ENCODE measurements around the gene CD300A.

Gene CD300A

DNA sequence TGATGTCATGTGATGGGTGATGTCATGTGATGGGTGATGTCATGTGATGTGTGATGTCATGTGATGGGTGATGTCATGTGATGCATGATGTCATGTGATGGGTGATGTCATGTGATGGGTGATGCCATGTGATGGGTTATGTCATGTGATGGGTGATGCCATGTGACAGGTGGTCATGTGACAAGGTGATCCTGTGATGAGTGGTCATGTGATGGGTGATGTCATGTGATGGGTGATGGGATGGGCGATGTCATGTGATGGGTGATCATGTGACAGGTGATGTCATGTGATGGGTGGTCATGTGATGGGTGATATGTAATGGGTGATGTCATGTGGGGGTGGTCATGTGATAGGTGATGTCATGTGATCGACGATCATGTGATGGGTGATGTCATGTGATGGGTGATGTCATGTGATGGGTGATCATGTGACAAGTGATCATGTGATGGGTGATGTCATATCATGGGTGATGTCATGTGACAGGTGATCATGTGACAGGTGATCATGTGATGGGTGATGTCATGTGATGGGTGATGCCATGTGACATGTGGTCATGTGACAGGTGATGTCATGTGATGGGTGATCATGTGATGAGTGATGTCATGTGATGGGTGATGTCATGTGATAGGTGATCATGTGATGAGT lies 47.7 kb downstream of the CD300A start (continued):
- TF ChIP-seq ZNF513 (tag by site-specific recombination; IDR thresholded peaks at IDR 0.05), result no peak
- peak; percentile 77 for TF ChIP-seq HIC1 (tag by site-specific recombination; IDR thresholded peaks at IDR 0.05)
- TF ChIP-seq ZNF561 (tag by site-specific recombination; IDR thresholded peaks at IDR 0.05; ENCODE audit: borderline replicate concordance), result no peak
- TF ChIP-seq, protein P1, sequence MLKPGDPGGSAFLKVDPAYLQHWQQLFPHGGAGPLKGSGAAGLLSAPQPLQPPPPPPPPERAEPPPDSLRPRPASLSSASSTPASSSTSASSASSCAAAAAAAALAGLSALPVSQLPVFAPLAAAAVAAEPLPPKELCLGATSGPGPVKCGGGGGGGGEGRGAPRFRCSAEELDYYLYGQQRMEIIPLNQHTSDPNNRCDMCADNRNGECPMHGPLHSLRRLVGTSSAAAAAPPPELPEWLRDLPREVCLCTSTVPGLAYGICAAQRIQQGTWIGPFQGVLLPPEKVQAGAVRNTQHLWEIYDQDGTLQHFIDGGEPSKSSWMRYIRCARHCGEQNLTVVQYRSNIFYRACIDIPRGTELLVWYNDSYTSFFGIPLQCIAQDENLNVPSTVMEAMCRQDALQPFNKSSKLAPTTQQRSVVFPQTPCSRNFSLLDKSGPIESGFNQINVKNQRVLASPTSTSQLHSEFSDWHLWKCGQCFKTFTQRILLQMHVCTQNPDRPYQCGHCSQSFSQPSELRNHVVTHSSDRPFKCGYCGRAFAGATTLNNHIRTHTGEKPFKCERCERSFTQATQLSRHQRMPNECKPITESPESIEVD (tag by site-specific recombination; IDR thresholded peaks at IDR 0.05), result no peak
- peak; percentile 79; the same call in 1 of the 2 replicates for TF ChIP-seq ZNF707 (tag by site-specific recombination; IDR thresholded peaks at IDR 0.05)
- no peak; the same call in 1 of the 2 replicates for TF ChIP-seq KLF10 (tag by site-specific recombination; IDR thresholded peaks at IDR 0.05)
- TF ChIP-seq ZNF221 (tag by site-specific recombination; IDR thresholded peaks at IDR 0.05; ENCODE audit: borderline replicate concordance), result no peak
- TF ChIP-seq ZNF133 (tag by site-specific recombination; IDR thresholded peaks at IDR 0.05), result peak; percentile 52
- no peak; the same call in 1 of the 2 replicates for TF ChIP-seq ZNF610 (tag by site-specific recombination; IDR thresholded peaks at IDR 0.05; ENCODE audit: borderline replicate concordance)
- peak; percentile 96 for TF ChIP-seq KLF7 (tag by site-specific recombination; IDR thresholded peaks at IDR 0.05; ENCODE audit: borderline replicate concordance)
- TF ChIP-seq TRIM28 (IDR thresholded peaks at IDR 0.05; ENCODE audit: borderline replicate concordance, low read length), result peak; percentile 32; the same call in 1 of the 2 replicates
- 0 out of 2 replicates have a peak, but pooled peaks have one; percentile 75 for TF ChIP-seq ZNF311 (tag by site-specific recombination; IDR thresholded peaks at IDR 0.05; ENCODE audit: borderline replicate concordance)
- peak; percentile 84 for TF ChIP-seq KLF1 (tag by site-specific recombination; IDR thresholded peaks at IDR 0.05)
- TF ChIP-seq ZNF366 (tag by site-specific recombination; conservative IDR thresholded peaks at IDR 0.05), result peak; percentile 66
- TF ChIP-seq ZNF211 (tag by site-specific recombination; IDR thresholded peaks at IDR 0.05; ENCODE audit: low read depth), result peak; percentile 74
- peak; percentile 81; the same call in 1 of the 2 replicates for TF ChIP-seq ZNF843 (tag by site-specific recombination; IDR thresholded peaks at IDR 0.05)
- TF ChIP-seq ZNF510 (tag by site-specific recombination; IDR thresholded peaks at IDR 0.05; ENCODE audit: insufficient replicate concordance), result no peak
- no peak for TF ChIP-seq PBX3 (CRISPR knock-in tag; IDR thresholded peaks at IDR 0.05)
- TF ChIP-seq ZNF266 (tag by site-specific recombination; IDR thresholded peaks at IDR 0.05; ENCODE audit: low read depth), result no peak
- peak; percentile 94 for TF ChIP-seq GLI4 (tag by site-specific recombination; IDR thresholded peaks at IDR 0.05)
- TF ChIP-seq, protein P2, sequence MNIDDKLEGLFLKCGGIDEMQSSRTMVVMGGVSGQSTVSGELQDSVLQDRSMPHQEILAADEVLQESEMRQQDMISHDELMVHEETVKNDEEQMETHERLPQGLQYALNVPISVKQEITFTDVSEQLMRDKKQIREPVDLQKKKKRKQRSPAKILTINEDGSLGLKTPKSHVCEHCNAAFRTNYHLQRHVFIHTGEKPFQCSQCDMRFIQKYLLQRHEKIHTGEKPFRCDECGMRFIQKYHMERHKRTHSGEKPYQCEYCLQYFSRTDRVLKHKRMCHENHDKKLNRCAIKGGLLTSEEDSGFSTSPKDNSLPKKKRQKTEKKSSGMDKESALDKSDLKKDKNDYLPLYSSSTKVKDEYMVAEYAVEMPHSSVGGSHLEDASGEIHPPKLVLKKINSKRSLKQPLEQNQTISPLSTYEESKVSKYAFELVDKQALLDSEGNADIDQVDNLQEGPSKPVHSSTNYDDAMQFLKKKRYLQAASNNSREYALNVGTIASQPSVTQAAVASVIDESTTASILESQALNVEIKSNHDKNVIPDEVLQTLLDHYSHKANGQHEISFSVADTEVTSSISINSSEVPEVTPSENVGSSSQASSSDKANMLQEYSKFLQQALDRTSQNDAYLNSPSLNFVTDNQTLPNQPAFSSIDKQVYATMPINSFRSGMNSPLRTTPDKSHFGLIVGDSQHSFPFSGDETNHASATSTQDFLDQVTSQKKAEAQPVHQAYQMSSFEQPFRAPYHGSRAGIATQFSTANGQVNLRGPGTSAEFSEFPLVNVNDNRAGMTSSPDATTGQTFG (tag by site-specific recombination; IDR thresholded peaks at IDR 0.05; ENCODE audit: borderline replicate concordance), result peak; percentile 97
- TF ChIP-seq, protein P3, sequence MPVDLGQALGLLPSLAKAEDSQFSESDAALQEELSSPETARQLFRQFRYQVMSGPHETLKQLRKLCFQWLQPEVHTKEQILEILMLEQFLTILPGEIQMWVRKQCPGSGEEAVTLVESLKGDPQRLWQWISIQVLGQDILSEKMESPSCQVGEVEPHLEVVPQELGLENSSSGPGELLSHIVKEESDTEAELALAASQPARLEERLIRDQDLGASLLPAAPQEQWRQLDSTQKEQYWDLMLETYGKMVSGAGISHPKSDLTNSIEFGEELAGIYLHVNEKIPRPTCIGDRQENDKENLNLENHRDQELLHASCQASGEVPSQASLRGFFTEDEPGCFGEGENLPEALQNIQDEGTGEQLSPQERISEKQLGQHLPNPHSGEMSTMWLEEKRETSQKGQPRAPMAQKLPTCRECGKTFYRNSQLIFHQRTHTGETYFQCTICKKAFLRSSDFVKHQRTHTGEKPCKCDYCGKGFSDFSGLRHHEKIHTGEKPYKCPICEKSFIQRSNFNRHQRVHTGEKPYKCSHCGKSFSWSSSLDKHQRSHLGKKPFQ (tag by site-specific recombination; IDR thresholded peaks at IDR 0.05), result no peak
- TF ChIP-seq KLF9 (tag by site-specific recombination; IDR thresholded peaks at IDR 0.05; ENCODE audit: low read depth), result peak; percentile 91
- no peak for TF ChIP-seq MZF1 (tag by site-specific recombination; IDR thresholded peaks at IDR 0.05; ENCODE audit: borderline replicate concordance)
- TF ChIP-seq ZNF629 (tag by site-specific recombination; IDR thresholded peaks at IDR 0.05), result peak; percentile 100
- TF ChIP-seq GLIS1 (tag by site-specific recombination; IDR thresholded peaks at IDR 0.05), result peak; percentile 63; the same call in 1 of the 2 replicates
- TF ChIP-seq ZNF473 (tag by site-specific recombination; IDR thresholded peaks at IDR 0.05), result peak; percentile 41; the same call in 1 of the 2 replicates
- TF ChIP-seq ZNF544 (tag by site-specific recombination; IDR thresholded peaks at IDR 0.05), result 0 out of 2 replicates have a peak, but pooled peaks have one; percentile 11
- TF ChIP-seq ZNF324 (tag by site-specific recombination; IDR thresholded peaks at IDR 0.05), result peak; percentile 100
